ENCODE results near the gene HOXB13. TPM values are rescaled to one million over a fixed set of nuclear protein-coding genes. Genes with fewer than 3 reads are reported as not detected.

Gene HOXB13
- total RNA-seq, 4 donors from 2014 or later, result not detected

DNA sequence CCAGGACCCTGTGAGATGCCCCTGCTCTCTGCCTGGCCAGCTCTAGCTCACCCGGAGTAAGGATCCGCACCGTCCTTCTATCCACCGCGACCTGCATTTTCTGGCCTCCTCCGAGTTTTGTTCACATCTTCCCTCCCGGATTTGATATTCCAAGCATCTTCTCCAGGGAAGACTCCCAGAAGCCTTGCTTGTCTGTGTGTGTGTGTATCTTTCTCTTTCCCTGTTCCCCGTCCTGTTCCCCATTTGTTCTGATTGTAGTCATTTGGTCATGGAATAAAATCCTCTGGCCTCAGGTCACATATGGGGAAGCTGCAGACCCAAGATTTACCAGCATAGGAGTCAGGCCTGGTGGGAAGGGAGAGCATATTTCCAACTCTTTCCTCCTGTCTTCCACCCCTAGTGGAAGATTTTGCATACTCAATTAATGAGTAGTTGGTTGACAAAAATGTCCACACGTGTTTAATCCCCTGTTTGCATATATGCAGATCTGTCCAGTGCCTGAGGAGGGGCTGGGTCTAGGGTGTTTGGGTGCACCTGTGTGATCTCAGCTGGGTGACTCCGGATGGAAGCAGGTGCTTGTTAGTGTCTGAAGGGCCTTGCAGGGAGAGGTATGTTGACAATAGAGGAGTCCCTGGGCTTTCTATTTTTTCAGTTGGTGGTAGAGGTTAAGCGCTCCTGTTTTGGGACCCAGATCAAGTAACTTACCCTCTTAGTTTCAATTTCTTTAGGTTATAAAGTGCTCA, 8.1 kb downstream of the HOXB13 start:
- Histone ChIP-seq H3K4me3 (no peak overlapping the region), H3K36me3 (no peaks in the 10 kb centered on the region), H3K27me3 (peaks cover 100% of the 10 kb centered on the region), H3K27ac (no peak overlapping the region), H3K4me1 (peaks cover 0 to 47% (median 26%) of the 10 kb centered on the region in 3 donors), H3K9me3 (no peaks in the 10 kb centered on the region)
- ATAC-seq, result no peak
- TF ChIP-seq POLR2A (IDR thresholded peaks at IDR 0.05) (no peak), POLR2AphosphoS5 (IDR thresholded peaks at IDR 0.05) (no peak), CTCF (IDR thresholded peaks at IDR 0.05) (no peak), EP300 (IDR thresholded peaks at IDR 0.05) (no peak)
- WGBS, 2 donors (ENCODE audit: low coverage in 1 of 2), result 18 to 28% methylated on average over 4 to 11 of the region's 11 CpGs

DNA sequence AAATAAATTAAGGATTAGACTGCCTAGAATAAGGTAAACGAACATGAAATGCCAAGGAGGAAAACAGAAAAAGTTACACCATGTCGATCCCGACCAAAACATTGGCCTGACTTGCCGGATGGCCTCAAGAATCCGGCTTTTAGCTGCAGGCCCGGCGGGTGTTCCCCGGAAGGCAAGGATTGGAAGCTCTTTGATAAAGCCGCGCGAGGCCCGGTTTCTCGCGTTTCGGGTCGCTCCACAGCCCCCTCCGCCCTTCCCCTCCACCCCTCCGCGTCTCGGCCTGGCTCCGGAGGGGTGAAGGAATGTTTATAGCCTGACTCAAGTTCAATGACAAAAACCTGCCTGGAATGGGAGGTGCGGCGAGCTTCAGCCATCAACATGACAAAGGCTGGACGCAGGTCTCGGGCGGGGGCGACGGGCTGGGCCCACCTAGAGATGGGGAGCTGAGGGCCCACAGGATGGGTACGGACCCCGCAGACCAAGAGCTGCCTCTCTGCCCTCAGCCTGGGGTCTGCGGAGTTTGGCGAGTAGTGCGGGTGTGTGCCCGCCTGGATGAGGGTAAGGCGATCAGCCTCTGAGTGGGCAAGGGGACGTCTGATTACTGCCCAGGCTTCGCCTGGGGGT, 8.8 kb downstream of the HOXB13 start:
- TF ChIP-seq CTCF (IDR thresholded peaks at IDR 0.05) (no peak), EP300 (IDR thresholded peaks at IDR 0.05) (no peak), POLR2AphosphoS5 (IDR thresholded peaks at IDR 0.05) (no peak), POLR2A (IDR thresholded peaks at IDR 0.05) (no peak)
- H3K4me1 ChIP-seq, result peaks cover 0 to 40% (median 19%) of the 10 kb centered on the region in 3 donors
- no peak for ATAC-seq
- H3K9me3 ChIP-seq, result no peaks in the 10 kb centered on the region
- 9 to 10% methylated on average over 17 to 19 of the region's 37 CpGs for whole genome bisulfite sequencing, 2 donors (ENCODE audit: low coverage in 1 of 2)
- H3K36me3 ChIP-seq, result no peaks in the 10 kb centered on the region
- H3K27ac ChIP-seq, result no peak overlapping the region
- no peak overlapping the region for H3K4me3 ChIP-seq
- peaks cover 100% of the 10 kb centered on the region for H3K27me3 ChIP-seq

- 4 to 13% methylated on average over 4 to 24 of the region's 80 CpGs for WGBS, 2 donors (ENCODE audit: low coverage in 1 of 2)
- H3K27me3 ChIP-seq, result peaks cover 100% of the 10 kb centered on the region
- no peak overlapping the region for H3K27ac ChIP-seq
- no peak for ATAC-seq
- H3K4me3 ChIP-seq, result no peak overlapping the region
- no peaks in the 10 kb centered on the region for H3K36me3 ChIP-seq
- H3K9me3 ChIP-seq, result no peaks in the 10 kb centered on the region
- TF ChIP-seq CTCF (IDR thresholded peaks at IDR 0.05) (no peak), EP300 (IDR thresholded peaks at IDR 0.05) (no peak), POLR2AphosphoS5 (IDR thresholded peaks at IDR 0.05) (no peak), POLR2A (IDR thresholded peaks at IDR 0.05) (no peak)
- peaks cover 0 to 33% (median 15%) of the 10 kb centered on the region in 3 donors for H3K4me1 ChIP-seq
Observed at GRCh38 chr17:48718761-48719641, 9.5 kb downstream of the HOXB13 start.

GRCh38 chr17:48718227-48718760, 10.3 kb downstream of the HOXB13 start:
- ATAC-seq, result no peak
- H3K27me3 ChIP-seq, result peaks cover 100% of the 10 kb centered on the region
- no peak overlapping the region for H3K27ac ChIP-seq
- H3K4me1 ChIP-seq, result peaks cover 0 to 26% (median 10%) of the 10 kb centered on the region in 3 donors
- H3K4me3 ChIP-seq, result no peak overlapping the region
- no peak for TF ChIP-seq POLR2A (IDR thresholded peaks at IDR 0.05)
- no peak for TF ChIP-seq POLR2AphosphoS5 (IDR thresholded peaks at IDR 0.05)
- no peak for TF ChIP-seq EP300 (IDR thresholded peaks at IDR 0.05)
- no peak for TF ChIP-seq CTCF (IDR thresholded peaks at IDR 0.05)
- no peaks in the 10 kb centered on the region for H3K36me3 ChIP-seq
- WGBS, 2 donors (ENCODE audit: low coverage in 1 of 2), result 19 to 20% methylated on average over 12 to 15 of the region's 24 CpGs
- H3K9me3 ChIP-seq, result no peaks in the 10 kb centered on the region
